Central memory CD4-positive, alpha-beta T cell (primary cell): ENCODE measurements around the gene SGO2.
"Not testable (repeated sequence)": the region's sequence is repeated elsewhere in the genome, so short reads cannot be mapped to it uniquely, and the experiment has no call there.

ENCODE experiments used
- DNase-seq: peaks from one replicate; pipeline ENCODE4 v3.0.0; 2022

The SGO2 gene

GRCh38 chr2:200624658-200625057 is 98.7 kb downstream of the SGO2 start:
- no peak for DNase-seq

- DNase-seq: no peak
Observed at GRCh38 chr2:200625282-200625681, 99.3 kb downstream of the SGO2 start.

- no peak for DNase-seq
Observed at GRCh38 chr2:200625958-200626363, 100.0 kb downstream of the SGO2 start.

GRCh38 chr2:200627110-200627770 is 101.2 kb downstream of the SGO2 start:
- no peak for DNase-seq

GRCh38 chr2:200628461-200628860 is 102.5 kb downstream of the SGO2 start:
- DNase-seq: not testable (repeated sequence)

- DNase-seq: no peak
Observed at GRCh38 chr2:200631287-200631686, 105.3 kb downstream of the SGO2 start.
